GM12874 (cell line): ENCODE measurements around the gene LGR4.

Experiments
- CTCF ChIP-seq: IDR thresholded peaks from 2 replicates; pipeline ENCODE4 v1.5.1; 2011; ENCODE audit warnings: low read depth, mild to moderate bottlenecking, control low read depth, low read length, moderate library complexity; ENCODE audit not compliant: insufficient read depth

Gene LGR4

GRCh38 chr11:27357250-27357649 lies 115.3 kb downstream of the LGR4 start:
- TF ChIP-seq CTCF = no peak

GRCh38 chr11:27356624-27357222 lies 115.9 kb downstream of the LGR4 start:
- TF ChIP-seq CTCF = no peak

GRCh38 chr11:27355575-27356104 lies 117.0 kb downstream of the LGR4 start:
- no peak for TF ChIP-seq CTCF

GRCh38 chr11:27354359-27354965 lies 118.1 kb downstream of the LGR4 start:
- no peak for TF ChIP-seq CTCF

GRCh38 chr11:27353593-27354358 lies 118.8 kb downstream of the LGR4 start:
- no peak for TF ChIP-seq CTCF

- TF ChIP-seq CTCF = no peak
Measured at GRCh38 chr11:27352781-27353180, 119.8 kb downstream of the LGR4 start.

GRCh38 chr11:27350511-27350910 lies 122.1 kb downstream of the LGR4 start:
- TF ChIP-seq CTCF = no peak
